ENCODE data around the gene MAP4K4. TPM values are rescaled to one million over a fixed set of nuclear protein-coding genes. Genes with fewer than 3 reads are reported as not detected.

The MAP4K4 gene
- total RNA-seq, 1 donor from 2014 or later: 427 TPM

DNA sequence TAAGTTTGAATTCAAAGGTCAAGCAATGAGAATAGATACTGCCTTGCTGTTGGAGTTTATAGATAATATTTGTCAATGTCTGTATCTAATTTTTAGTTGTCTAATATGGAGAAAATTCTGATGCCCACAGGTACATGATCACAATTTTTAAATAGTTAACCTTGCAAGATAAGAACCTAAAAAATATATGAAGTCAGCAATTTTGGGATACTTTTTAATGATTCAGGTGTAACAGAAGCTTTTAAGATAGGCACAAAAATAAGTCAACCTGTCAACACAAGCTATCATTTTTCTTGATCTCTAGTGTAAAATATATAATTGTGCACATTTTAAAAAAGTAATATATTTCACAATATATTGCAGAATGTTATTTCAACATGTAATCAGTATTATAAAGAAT is 201.8 kb downstream of the MAP4K4 start:
- TF ChIP-seq, protein P1, sequence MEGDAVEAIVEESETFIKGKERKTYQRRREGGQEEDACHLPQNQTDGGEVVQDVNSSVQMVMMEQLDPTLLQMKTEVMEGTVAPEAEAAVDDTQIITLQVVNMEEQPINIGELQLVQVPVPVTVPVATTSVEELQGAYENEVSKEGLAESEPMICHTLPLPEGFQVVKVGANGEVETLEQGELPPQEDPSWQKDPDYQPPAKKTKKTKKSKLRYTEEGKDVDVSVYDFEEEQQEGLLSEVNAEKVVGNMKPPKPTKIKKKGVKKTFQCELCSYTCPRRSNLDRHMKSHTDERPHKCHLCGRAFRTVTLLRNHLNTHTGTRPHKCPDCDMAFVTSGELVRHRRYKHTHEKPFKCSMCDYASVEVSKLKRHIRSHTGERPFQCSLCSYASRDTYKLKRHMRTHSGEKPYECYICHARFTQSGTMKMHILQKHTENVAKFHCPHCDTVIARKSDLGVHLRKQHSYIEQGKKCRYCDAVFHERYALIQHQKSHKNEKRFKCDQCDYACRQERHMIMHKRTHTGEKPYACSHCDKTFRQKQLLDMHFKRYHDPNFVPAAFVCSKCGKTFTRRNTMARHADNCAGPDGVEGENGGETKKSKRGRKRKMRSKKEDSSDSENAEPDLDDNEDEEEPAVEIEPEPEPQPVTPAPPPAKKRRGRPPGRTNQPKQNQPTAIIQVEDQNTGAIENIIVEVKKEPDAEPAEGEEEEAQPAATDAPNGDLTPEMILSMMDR (IDR thresholded peaks at IDR 0.05; ENCODE audit: unreplicated experiment): no peak
- Mint-ChIP-seq H3K27ac (ENCODE audit: unreplicated experiment) (no peak overlapping the region), H3K9me3 (ENCODE audit: unreplicated experiment) (no peaks in the 10 kb centered on the region), H3K4me3 (ENCODE audit: unreplicated experiment) (no peak overlapping the region), H3K36me3 (ENCODE audit: low read depth, unreplicated experiment) (peaks cover 41% of the 10 kb centered on the region), H3K4me1 (ENCODE audit: unreplicated experiment) (peaks cover 22% of the 10 kb centered on the region), H3K27me3 (ENCODE audit: unreplicated experiment) (peaks cover 16% of the 10 kb centered on the region)
- DNase-seq (ENCODE audit: low spot score): no peak

DNA sequence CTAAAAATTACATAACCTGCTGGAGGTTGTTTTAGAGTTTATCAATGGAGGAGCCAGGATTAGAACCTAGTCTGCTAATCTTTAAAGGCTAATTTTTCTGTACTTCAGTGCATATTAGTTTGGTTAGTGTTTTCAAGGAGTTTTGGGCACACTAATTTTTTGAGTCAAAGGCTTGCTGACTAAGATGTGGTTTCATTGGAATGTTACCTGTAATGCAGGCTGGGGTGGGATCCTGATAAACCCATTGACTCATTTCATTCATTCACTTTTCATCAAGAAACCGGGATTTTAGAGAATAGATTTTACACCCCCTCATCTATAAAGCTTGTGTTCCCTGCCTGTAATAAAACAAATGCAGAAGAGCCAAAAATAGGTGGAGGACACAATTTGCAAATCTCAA is 202.4 kb downstream of the MAP4K4 start:
- H3K27me3 Mint-ChIP-seq (ENCODE audit: unreplicated experiment): peaks cover 13% of the 10 kb centered on the region

DNA sequence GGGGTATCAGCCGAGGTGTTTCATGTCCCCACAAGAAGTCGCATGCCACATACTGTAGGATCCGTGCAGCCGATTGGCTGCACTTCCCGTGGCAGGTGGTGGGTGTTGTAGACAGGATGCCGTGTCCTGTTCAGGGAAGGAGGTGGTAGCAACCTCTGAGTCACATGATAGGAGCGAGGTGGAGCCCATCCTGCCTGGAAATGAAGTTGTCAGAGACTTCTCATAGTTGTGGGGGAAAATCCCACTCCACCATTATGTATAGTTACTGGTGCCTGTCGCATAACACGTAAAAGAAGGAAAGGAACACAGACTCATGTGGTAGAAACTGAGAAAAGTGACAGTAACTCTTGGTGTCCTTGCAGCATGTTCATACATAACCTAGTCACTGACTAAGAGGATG is 202.9 kb downstream of the MAP4K4 start:
- TF ChIP-seq, protein P1 (IDR thresholded peaks at IDR 0.05; ENCODE audit: unreplicated experiment): no peak
- peaks cover 12% of the 10 kb centered on the region for H3K4me1 Mint-ChIP-seq (ENCODE audit: unreplicated experiment)
- peaks cover 36% of the 10 kb centered on the region for H3K36me3 Mint-ChIP-seq (ENCODE audit: low read depth, unreplicated experiment)
- H3K4me3 Mint-ChIP-seq (ENCODE audit: unreplicated experiment): no peak overlapping the region
- H3K27me3 Mint-ChIP-seq (ENCODE audit: unreplicated experiment): peaks cover 13% of the 10 kb centered on the region
- DNase-seq (ENCODE audit: low spot score): no peak
- no peaks in the 10 kb centered on the region for H3K9me3 Mint-ChIP-seq (ENCODE audit: unreplicated experiment)
- peak overlapping the region; percentile 24 for H3K27ac Mint-ChIP-seq (ENCODE audit: unreplicated experiment)

More for the DNA sequence above, 202.4 kb downstream of the MAP4K4 start:
- DNase-seq (ENCODE audit: low spot score): no peak
- no peaks in the 10 kb centered on the region for H3K9me3 Mint-ChIP-seq (ENCODE audit: unreplicated experiment)
- peak overlapping the region; percentile 24 for H3K27ac Mint-ChIP-seq (ENCODE audit: unreplicated experiment)
- H3K4me1 Mint-ChIP-seq (ENCODE audit: unreplicated experiment): peaks cover 17% of the 10 kb centered on the region
- TF ChIP-seq, protein P1 (IDR thresholded peaks at IDR 0.05; ENCODE audit: unreplicated experiment): no peak
- H3K4me3 Mint-ChIP-seq (ENCODE audit: unreplicated experiment): no peak overlapping the region
- H3K36me3 Mint-ChIP-seq (ENCODE audit: low read depth, unreplicated experiment): peaks cover 41% of the 10 kb centered on the region

DNA sequence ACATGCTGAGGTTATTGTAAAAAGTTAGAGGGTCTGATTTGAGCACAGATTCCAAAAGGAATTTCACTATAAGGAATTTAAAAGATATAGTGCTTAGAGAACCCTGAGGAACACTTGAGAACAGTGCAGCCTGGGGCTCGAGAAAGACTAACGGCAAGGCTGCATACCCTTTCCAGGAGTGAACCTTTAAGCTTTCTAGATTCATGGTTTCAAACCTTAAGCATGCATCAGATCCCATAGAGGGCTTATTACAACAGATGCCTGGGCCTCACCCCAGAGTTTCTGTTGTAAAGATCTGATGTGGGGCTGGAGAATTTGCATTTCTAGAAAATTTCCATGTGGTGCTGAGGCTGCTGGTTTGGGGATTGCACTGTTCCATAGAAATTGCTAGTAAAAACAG is 203.7 kb downstream of the MAP4K4 start:
- no peaks in the 10 kb centered on the region for H3K9me3 Mint-ChIP-seq (ENCODE audit: unreplicated experiment)
- TF ChIP-seq, protein P1 (IDR thresholded peaks at IDR 0.05; ENCODE audit: unreplicated experiment): no peak
- no peak for DNase-seq (ENCODE audit: low spot score)
- peaks cover 31% of the 10 kb centered on the region for H3K36me3 Mint-ChIP-seq (ENCODE audit: low read depth, unreplicated experiment)
- H3K4me3 Mint-ChIP-seq (ENCODE audit: unreplicated experiment): no peak overlapping the region
- H3K4me1 Mint-ChIP-seq (ENCODE audit: unreplicated experiment): peaks cover 8% of the 10 kb centered on the region
- H3K27ac Mint-ChIP-seq (ENCODE audit: unreplicated experiment): peak overlapping the region; percentile 57
- H3K27me3 Mint-ChIP-seq (ENCODE audit: unreplicated experiment): peaks cover 12% of the 10 kb centered on the region

DNA sequence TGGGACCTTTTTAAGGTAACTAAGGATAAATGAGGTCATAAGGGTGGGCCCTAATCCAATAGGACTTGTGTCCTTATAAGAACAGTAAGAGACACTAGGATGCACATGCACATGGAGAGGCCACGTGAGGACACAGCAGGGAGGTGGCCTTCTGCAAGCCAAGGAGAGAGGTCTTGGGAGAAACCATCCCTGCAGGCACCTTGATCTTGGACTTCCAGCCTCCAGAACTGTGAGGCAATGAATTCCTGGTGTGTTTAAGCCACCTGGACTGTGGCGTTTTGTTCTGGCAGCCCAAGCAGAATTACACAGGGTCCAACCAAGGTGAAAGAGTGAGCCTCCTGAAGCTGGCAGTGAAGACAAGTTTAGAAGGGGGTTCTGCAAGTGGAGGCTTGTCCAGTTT is 204.7 kb downstream of the MAP4K4 start:
- peaks cover 7% of the 10 kb centered on the region for H3K27me3 Mint-ChIP-seq (ENCODE audit: unreplicated experiment)
- H3K4me3 Mint-ChIP-seq (ENCODE audit: unreplicated experiment): no peak overlapping the region
- H3K27ac Mint-ChIP-seq (ENCODE audit: unreplicated experiment): no peak overlapping the region
- H3K4me1 Mint-ChIP-seq (ENCODE audit: unreplicated experiment): peaks cover 8% of the 10 kb centered on the region
- peaks cover under 1% of the 10 kb centered on the region for H3K9me3 Mint-ChIP-seq (ENCODE audit: unreplicated experiment)
- no peak for DNase-seq (ENCODE audit: low spot score)
- H3K36me3 Mint-ChIP-seq (ENCODE audit: low read depth, unreplicated experiment): peaks cover 24% of the 10 kb centered on the region
- TF ChIP-seq, protein P1 (IDR thresholded peaks at IDR 0.05; ENCODE audit: unreplicated experiment): no peak

All from endothelial cell (in vitro differentiated cells).